ENCODE results near the gene ERBB4.

DNA sequence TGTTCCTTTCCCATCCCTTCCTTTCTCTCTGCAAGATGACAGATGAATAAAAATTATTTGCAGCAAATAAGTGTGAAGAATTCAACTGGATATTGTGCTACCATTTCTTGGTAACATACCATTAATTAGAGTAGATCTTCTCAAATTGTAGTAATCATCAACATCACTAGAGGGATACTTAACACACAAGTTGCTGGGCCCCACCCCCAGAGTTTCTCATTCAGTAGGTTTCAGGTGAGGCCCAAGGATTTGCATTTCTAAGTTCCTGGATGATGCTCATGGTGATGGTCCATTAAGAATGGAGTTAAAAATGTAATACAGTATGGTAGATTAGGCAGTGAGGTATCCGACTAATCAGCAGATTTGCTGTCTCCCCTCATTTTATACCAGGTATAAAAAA lies 594.0 kb downstream of the ERBB4 start:
- TF ChIP-seq CTCF (IDR thresholded peaks at IDR 0.05) (no peak), POLR2A (IDR thresholded peaks at IDR 0.05) (no peak)

All from Peyer's patch (tissue), 4 donors.